Stimulated activated CD4-positive, alpha-beta T cell treated with anti-CD3 and anti-CD28 coated beads, Interleukin-1b, Interleukin-23, amount 100 ng/mL, for 24 hours (primary cell): ENCODE measurements around the gene TOP3B.
"Not testable (repeated sequence)": the region's sequence is repeated elsewhere in the genome, so short reads cannot be mapped to it uniquely, and the experiment has no call there.

Experiments
- DNase-seq, 4 experiments: peaks; one replicate each; pipeline ENCODE4 v3.0.0-alpha.2; 2020; ENCODE audit warnings: low read depth in 4 of 4, low spot score in 1 of 4

Gene TOP3B

DNA sequence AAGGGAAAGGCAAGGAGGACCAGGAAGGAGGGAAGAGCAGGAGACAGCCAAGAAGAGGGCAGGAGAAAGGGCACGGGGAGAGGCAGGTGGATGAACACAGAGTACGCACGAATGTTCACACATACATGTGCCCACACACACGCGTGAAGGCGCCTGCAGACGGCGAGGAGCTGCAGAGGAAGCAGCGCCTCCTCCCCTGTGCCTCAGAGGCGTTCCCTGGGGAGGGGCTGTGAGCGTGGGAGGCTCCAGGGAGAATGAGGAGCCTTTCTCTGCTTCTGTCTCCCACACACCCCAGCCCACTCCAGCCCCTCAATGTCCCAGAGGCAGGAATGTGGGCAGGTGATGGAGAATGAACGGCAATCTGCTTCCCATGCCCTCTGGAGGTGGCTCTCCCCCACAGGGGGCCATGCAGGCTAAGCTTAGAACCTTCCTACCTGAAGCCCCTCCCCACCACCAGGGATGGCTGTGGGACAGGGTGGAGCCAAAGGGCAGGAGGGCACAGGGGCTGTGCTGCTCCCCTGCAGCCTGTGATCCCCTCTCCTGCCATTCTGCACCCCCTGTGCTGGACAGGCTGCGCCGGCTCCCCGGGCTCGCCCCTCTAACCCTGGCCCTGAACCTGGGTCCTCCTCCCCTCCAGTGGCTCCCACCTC, 55.3 kb downstream of the TOP3B start:
- no peak for DNase-seq

GRCh38 chr22:21926728-21927127, 55.9 kb downstream of the TOP3B start:
- DNase-seq = no peak

GRCh38 chr22:21923163-21923561, 59.4 kb downstream of the TOP3B start:
- no peak for DNase-seq

- DNase-seq = no peak
These were observed 60.0 kb downstream of the TOP3B start for GRCh38 chr22:21922370-21923162.

- DNase-seq = no peak
These were observed 60.9 kb downstream of the TOP3B start for GRCh38 chr22:21921729-21922128.

DNA sequence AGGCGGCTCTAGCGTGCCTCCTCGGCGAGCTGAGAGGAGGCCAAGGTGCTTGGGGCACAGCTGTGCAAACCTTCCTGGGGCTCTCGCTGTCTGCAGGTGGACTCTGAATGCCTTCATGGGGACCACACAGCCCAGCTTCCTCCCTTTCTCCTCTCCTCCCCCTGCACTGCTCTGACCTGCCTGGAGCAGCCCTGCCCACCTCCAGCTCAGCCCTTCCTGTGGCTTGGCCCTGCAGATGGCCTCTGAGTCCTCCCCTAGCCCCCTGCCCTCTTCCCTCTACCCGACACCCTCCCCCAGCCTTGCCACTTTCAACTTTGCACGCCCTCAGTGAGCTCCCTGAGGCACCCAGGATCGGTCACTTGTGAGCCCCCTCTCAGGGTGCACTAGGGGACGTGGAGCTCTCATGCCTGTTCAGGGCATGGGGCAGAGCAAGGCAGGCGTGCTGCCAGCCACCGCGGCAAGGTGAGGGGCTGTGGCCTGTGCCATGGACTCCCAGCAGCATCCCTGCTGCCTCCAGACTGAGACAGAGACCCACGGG, 61.3 kb downstream of the TOP3B start:
- DNase-seq = no peak

GRCh38 chr22:21920341-21921183, 62.0 kb downstream of the TOP3B start:
- no peak for DNase-seq

DNA sequence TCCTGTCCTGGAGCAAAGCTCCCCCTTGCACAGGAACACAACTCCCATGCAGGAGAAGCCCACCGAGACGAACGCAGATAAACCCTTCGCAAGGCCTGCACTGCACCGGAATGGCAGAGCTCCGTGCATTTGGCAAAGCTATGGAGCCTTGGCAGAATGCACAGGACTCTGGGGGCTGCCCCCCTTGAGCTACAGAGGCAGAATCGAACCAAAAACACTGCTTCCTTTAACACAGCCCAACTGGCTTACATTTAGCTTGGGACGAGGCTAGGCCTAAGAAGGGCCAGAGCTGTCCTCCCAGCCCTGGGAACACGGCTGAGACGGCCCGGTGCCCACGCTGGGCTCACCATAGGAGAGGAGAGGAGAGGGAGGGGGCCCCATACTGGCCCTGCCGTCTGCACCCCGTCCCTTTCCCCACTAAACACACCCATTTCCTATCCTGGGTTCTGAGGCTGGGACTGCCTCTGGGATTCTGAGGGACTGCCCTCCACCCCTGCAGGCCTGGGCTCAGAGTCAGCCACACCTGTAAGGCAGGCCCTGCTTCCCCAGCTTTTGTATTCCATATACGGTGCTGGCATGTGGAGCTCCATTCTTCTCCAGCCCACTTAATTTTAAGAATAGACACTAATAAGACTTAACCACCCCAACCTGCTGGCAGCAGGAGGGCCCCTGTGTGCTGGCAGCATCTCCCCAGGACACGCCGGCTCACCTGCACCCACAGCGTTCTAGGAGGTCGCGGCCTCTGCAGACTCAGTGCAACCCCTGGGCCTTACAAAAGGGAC, 62.9 kb downstream of the TOP3B start:
- no peak for DNase-seq

GRCh38 chr22:21918466-21919185, 64.0 kb downstream of the TOP3B start:
- no peak for DNase-seq

DNA sequence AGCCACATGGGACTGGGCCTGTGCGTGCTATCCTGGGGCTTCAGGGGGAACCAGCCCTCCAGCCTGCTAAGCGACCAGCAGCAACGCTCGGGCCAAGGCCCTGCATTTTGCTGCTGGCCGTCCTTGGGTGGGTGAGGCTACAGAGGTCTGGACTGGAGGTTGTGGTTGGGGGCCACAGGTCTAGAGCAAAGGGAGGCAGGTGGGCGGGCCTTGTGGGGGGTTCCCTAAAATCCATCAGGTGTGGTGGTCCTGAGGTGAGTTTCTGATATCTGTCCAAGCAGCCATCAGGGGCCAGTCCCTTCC, 64.7 kb downstream of the TOP3B start:
- DNase-seq = no peak

DNA sequence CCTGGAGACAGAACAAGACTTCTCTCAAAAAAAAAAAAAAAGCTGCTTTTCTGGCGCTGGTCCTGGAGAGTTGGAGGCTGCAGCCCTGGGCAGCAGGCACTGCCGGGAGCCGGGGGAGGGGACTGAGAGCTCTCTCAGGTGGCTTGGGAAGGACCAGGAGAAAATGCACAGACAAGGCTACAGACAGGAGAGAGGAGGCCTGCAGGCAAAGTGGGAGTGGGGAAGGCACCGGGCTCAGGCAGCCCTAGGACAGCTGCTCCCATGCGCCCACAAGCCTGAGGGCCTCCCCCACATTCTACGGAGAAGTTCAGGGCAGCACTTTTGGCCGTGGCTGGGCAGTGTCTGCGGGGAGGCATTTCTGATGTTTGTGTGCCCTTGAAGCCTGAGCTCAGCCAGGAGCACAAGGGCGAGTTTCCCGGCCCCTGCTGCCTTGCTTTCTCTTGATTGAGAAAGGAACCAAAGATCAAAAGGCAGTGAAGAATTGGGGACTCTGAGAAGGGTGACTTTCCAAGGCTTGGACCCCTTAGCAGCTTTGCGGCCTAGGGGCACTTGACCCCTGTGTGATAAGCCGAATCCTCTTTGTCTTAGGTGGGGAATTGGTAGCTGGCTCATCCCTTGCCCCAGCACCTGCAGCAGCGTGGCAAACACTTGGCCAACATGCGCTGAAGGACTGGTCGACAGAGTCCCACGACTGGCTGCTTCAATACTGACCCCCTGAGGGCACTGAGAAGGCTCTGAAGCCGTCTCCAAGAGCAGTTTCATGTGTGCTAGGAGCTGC, 65.2 kb downstream of the TOP3B start:
- no peak for DNase-seq

DNA sequence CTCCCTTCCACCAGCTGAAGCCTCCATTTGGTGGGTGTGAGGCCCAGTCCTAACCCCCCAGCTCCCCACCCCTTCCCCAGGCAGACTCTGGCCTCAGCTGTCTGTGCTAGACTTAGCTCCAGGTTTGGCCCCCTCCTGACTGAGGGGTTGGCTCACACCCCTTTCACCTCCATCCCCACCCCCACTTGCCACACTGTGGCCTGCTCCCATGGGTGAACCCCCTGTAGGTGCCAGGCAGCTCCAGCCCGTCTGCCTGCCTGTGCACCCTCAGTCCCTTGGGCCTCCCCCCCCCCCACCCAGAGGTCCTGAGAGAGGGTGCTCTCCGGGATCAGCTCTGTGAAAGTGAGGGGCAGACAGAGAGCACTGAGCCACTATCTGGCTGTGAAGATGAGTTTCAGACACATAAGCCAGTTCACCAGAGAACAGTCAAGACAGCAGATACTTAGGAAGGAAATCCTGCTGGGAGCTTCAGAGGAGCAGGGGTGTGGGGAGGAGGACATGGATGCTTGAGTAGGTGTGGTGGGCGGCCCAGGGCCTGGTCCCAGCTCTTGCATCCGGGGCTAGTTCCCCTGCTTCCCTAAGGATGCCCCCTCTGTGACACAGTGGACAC, 66.2 kb downstream of the TOP3B start:
- DNase-seq = no peak

GRCh38 chr22:21915624-21916308, 66.8 kb downstream of the TOP3B start:
- DNase-seq = no peak

GRCh38 chr22:21914033-21914642, 68.4 kb downstream of the TOP3B start:
- DNase-seq = not testable (repeated sequence)

DNA sequence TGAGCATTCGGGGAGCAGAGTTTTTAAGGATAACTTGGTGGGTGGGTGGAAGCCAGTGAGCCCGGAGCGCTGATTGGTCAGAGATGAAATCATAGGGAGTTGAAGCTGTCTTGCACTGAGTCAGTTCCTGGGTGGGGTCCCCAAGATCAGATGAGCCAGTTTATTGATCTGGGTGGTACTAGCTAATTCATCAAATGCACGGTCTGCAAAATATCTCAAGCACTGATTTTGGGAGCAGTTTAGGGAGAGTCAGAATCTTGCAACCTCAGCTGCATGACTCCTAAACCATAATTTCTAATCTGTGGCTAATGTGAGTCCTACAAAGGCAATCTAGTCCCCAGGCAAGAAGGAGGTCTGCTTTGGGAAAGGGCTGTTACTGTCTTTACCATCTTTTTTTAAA, 72.2 kb downstream of the TOP3B start:
- not testable (repeated sequence) for DNase-seq

DNA sequence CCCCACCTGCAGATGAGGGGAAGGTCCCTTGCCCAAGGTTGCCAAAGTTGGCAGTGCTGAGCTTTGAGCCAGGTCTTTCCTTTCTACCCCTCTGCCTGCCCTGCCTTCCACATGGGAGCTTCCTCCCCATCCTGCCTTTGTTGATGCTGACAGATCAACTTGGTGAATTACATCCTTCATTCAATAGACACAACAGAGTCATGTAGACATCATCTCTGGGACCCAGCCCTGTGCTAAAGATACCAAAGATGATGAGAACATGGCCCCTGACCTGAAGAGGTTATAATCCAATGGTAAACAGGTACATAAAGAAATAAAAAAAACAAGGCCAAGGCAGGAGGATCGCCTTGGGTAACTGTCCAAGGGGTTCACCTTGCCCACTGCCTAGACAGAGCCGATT, 72.7 kb downstream of the TOP3B start:
- no peak for DNase-seq

DNA sequence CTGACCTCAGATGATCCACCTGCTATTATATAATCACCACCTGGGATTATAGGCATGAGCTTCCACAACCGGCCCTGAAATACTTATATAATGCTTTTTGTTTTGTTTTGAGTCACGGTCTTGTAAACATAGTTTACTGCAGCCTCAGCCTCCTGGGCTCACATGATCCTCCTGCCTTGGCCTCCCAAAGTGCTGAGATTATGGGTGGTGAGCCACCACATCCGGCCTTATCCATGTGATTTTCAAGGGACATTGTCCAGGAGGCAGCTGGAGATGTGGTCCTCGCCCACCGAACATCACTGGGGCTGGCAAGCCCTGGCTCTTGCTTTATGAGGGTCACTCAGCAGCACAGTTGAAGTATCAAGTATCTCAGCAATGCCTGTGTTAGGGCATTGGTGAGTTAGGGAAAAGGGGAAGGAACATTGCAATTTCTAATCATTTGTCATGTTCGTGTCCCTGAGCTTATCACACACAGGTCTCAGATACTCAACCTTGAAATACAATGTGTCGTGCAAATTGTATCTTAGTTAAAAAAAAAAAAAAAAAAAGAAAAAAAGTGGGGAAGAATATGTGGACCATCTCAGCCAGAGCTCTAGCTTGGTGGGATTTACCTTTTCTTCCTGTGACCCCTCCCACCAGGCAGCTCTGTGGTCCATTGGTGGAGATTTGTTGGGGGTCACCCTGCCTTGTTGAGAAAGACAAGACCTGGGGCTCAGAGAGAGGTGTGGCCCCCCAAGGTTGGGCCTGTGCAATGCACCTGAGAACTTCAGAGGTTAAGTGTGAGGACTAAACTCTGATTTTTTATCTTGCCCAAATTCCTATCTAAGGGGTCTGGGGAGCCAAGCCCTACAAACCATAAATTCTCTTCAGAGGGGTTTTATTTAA, 74.7 kb downstream of the TOP3B start:
- no peak for DNase-seq
